GM21390 (cell line): ENCODE data around the gene CTNNA2.
"Not testable (repeated sequence)": the region's sequence is repeated elsewhere in the genome, so short reads cannot be mapped to it uniquely, and the experiment has no call there.

ENCODE experiments used
- ATAC-seq: cut with Tn5 transposase; IDR thresholded peaks from one replicate; pipeline ENCODE4 v1.9.1; 2021; ENCODE audit not compliant: unreplicated experiment

Gene CTNNA2

DNA sequence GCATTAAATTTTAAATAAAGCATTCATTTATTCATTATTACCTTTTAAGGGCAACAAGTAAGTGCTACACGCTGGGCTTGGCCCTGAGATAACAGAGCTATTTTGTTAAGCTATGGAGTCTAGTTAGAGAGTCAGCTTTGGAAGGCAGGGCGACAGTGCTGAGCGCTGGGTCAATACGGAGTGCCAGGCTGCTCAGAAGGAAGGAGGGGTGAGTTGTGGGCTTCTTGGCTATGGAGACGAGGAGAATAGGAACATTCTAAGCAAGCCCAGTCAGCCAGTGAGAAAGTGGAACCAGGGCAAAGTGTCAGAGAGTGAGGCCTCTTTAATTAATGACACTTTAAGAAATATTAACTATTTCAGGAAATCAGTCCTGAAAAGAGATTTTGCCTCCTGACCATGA is 503.3 kb downstream of the CTNNA2 start:
- ATAC-seq: no peak

DNA sequence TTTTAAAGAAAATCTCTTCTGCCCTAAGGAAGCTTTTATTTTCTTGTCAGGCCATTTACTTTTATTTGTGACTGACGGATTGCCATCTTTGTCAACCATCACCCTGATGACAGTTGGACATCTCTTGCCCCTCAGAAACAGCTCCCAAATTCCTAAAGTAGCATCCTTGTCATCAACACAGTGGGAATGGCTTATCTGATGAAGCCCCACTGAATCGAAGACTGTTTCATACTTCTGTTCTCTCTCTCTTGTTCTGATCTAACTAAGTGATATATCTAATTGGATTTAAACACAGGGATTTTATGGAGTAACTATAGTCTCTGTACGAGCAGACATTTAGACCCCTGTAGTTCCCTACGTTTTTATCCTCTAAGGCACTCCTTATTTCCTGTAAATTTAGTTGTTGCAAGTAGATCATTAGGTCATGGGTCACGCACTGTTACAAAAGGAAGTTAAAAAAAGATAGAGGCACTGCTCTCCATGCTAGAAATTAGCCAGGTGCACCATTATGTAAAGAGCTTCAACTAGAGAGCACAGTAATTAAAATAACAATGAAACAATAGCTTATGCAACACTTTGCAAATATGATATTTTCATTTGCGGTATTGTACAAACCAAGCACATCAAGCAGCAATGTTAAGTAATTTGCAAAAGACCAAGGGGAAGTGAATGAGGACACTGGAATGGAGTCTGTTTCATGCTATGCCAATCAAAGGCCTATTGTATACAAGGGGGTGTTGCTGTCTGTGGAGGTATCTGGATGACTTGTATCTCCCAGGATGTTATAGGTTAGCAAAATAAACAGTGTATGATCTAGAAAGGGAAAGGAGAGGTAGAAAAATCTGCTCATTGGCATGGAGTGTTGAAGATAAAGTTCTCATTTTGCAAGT is 507.0 kb downstream of the CTNNA2 start:
- ATAC-seq: no peak

DNA sequence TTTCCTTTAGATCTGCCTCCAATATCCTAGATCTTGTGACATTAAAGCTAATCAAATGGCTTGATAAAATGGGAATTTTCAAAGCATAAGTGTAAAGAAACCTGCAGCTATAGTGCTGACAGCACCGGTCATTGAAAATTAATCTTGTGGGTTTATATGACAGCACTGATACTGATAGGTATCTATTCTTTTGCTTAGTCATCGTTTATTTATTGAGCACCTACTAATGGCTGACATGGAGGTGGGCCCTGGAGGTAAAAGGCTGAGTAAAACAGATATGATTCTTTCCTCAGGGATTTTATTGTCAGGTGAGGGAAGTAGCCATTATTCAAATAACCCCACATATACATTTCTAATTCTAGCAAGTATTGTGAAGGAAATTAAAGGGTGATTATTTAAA is 509.2 kb downstream of the CTNNA2 start:
- ATAC-seq: no peak

DNA sequence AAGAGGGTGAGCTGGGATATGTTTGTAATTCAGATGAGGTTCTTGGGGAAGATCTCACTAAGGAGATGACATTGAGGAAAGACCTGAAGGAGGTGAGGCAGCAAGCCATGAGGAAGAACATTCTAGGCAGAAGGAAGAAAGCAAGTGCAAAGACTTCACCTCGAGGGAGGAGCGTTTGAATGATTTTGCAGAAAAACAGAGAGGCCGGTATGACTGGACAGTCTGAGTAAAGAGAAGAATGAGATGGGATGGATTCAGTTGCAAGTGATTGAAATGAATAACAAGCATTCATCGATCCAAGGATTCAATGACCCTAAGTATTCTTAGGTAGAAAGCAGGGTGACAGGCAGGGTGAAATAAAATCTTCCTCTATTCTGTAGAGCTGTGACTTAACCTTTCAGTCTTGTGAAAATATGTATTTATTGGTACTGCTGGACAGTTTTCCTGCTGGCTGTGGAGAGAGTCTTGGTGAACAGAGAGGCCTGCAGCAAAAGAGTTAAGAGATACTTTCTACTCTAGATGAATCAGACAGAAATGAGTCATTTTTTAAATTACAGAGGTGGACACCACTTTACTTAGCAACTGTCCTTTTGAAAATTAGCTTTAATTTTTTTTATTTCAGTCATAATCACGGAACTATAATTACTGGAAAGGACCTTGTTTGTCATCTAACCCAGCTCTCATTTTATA is 513.3 kb downstream of the CTNNA2 start:
- no peak for ATAC-seq

DNA sequence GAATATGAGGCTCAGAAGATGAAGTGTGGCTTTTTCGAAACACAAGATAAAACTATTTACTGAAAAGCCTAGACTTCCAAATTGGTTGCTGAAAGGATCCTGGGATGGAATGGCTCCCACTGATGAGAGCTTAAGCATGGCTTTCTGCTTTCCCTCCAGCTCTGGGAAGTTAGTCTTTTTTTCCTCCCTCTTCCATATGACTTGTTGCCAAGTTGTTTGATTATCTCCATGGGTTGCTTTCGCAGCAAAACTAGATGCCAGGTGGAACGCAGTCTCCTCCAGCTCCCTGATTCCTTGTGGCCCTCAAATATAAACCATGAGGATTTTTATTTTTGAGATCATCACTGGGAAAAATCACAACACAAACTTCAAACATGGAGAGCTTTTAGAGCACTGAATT is 515.2 kb downstream of the CTNNA2 start:
- ATAC-seq: no peak

DNA sequence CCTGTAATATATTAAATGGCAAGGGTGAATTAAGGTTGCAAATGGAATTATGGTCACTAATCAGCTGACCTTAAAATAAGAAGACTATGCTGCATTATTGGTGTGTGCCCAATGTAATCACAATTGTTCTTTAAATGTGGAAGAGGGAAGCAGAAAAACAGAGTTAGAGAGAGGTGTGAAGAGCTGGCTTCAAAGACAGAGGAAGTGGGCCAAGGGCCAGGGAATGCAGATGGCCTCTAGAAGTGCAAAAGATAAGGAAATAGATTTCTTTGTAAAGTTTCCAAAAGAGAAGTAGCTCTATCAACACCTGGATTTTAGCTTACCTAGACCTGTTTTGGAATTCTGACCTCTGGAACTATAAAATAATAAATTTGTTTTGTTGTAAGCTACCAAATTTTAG is 515.7 kb downstream of the CTNNA2 start:
- no peak for ATAC-seq

DNA sequence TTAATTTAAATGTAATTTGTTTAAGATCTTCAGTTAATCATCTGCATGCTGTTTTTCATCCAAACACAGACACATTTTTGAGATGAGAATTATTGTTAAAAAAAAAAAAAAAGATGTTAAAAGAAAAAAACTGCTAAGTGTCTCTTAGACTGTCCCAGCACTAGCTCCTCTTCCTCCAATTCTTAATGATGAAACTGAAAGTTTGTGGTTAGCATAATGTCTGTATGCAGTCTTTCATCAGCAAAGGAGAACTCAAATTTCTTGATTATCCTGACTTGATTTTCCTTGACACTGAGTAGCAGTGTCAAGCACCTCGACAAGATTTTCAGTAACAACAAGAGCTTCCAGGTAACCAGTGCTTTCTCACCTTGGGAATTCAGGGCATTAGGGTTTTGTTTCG is 517.3 kb downstream of the CTNNA2 start:
- ATAC-seq: no peak

DNA sequence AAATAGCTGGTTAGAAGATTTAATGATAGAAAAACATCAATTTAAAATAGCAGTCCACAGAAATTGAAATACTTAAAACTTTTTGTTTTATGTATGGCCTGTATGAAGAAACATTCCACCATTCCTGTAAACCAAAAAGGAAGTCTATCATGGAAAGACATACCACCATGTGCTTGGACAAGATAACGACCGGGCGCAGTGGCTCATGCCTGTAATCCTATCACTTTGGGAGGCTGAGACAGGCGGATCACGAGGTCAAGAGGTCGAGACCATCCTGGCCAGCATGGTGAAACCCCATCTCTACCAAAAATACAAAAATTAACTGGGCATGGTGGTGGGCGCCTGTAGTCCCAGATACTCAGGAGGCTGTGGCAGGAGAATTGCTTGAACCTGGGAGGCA is 519.8 kb downstream of the CTNNA2 start:
- ATAC-seq: not testable (repeated sequence)

DNA sequence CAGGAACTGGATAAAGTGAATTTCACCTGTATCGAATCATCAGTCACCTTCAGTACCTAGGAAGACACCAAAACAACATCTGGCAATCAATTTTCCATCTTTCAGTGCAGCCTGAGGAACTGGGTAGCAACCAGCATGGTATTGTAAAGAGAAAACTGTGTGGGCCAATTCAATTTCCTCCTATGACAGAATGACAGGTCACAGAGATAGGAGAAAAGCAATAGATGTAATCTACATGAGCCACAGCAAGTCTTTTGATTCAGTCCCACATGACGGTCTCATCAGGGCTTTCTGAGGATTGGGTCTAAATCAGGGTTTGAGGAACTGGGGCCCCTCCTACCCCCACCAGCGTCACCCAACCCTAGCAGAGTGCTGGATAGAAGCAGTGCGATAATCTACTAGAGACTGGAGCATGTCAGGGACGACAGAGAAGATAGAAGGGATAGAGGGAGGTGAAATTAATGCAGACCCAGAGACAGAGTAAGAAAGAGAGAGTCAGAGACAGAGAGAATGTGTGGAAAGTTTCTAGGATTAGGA is 523.0 kb downstream of the CTNNA2 start:
- ATAC-seq: no peak

DNA sequence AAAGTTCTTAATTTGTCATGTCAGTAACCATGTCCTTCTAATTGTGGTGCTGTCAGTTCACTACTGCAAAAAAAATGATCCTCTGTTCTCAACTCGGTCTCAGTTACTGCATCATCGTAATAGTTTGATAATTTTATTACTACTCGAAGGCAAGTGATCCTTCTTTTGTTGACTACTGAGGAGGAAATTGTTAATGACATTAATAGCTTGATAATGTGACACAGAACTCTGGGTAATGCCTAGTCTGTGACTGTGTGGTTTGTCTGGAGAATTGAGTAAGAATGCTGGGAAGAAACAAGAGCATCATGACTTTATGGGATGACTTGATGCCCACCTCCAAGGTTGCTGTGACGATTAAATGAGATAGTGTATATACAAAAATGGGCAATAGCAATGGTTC is 524.5 kb downstream of the CTNNA2 start:
- ATAC-seq: no peak

DNA sequence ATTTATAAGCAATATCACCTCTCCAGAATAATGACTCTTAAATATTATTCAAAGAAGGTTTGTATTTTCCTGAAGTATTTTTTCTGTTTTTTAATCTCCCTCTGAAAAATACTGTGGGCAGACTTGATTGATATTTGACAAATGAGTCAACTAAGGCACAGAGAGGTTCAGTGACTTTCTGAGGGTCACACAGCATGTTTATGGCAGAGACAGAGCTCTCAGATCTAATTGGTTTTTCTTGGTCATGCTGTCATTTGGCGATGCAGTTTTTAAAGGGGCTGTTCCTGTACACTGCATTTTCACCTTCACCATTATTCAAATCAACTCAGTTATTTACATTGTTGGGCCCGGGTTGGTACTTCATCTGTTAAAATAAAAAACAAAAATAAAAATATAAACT is 527.4 kb downstream of the CTNNA2 start:
- no peak for ATAC-seq

DNA sequence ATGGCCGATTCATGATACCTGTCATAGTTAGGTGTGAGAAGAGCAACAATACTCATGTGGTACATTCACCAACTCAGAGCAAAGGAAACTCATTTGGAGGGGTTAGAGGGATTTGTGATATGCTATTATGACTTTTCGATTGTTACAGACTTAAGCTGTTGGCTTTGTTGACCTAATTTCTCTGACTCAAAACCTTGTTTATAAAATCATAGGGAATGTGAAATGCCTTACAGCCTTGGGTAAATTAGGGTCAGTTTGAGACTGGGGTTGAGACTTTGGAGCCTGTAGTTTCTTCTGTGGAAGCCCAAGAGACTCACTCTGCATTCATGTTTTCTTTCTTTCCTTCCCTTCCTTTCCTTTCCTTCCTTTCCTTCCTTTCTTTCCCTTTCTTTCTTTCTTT is 529.8 kb downstream of the CTNNA2 start:
- ATAC-seq: no peak

DNA sequence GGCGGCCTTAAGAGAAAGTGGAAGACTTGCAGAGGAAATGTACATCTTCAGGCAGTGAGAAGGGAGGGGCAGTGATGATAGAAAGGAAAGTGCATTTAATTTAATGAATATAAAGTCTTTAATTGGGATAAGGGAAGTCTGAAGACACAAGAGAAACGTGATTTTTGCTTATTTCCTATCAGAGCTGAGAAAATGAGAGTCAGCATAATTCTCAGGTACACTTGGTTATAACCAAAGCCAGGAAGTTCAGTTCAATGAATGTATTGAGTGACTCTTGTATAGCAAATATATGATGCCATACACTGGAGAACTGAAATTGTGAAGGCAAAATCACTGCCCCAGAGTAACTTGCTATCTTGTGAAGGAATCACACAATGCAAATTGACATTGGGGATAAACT is 535.4 kb downstream of the CTNNA2 start:
- ATAC-seq: no peak

DNA sequence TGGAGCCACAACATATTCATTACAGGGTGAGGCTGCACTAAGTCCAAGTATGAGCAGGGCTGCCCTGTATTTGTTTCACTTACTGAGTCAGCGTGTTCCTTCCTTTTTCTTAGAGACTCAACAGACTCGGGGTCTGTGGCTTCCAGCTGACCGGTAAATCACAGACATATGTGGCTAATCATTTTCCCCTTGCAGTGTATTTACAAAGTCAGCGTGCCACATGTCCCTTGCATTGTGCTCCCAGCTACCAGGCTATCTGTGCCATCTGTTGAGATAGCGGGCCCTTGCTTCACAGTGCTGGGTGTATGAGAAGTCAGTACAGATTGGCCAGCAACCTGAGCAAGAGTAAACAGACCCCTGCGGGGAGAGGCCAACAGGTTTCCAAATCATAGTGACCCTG is 537.4 kb downstream of the CTNNA2 start:
- ATAC-seq: no peak

DNA sequence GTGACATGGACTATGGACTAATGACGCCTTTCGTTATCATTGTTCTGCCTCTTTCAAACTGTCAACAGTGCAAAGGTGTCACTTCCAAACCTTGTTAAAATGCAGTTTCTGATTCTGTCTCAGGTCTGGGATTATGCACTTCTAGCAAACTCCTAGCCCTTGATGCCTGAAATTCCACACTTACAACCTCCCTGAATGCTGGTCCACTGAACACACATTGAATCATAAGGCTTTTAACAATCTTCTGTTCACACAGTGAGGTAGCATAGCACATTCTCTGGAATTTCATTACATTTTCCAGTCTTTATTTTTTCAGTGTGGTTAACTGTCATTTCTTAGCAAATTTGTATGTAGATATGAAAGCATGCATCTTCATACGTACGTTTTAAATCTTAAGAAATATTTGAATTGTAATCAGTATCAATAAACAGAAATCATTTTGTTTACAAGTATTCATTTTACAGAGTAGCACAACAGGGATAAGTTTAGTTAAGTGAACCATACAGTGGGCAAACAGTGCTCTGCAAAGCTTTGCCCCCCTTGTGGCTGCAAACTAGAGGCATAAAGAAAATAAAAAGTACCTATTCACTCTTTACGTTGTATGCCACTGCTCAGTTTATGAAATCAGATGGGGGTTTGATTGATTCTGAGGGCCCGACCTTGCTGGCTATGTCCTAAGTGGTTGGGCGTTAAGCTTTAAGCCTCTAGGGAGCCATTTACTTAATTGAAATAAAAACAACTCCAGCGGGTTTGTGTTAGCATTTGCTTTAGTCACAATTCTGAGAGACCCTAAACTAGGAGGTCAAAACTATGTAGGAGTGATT is 540.9 kb downstream of the CTNNA2 start:
- ATAC-seq: no peak

DNA sequence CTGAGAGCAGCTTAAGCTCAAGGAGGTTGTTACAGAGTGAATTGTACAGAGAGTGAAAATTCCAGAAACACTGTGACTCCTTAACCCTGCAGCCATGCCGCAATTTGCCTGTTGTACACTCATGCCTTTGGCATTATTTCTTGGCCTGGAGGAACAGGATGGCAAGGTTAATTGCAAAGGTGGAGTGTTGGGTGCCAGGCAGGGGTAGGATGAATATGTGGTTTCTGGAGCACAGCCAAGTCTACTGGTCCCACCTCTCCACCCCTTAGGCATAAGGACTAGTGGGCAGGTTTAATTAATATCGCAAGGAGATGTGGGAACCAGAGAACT is 541.5 kb downstream of the CTNNA2 start:
- no peak for ATAC-seq

DNA sequence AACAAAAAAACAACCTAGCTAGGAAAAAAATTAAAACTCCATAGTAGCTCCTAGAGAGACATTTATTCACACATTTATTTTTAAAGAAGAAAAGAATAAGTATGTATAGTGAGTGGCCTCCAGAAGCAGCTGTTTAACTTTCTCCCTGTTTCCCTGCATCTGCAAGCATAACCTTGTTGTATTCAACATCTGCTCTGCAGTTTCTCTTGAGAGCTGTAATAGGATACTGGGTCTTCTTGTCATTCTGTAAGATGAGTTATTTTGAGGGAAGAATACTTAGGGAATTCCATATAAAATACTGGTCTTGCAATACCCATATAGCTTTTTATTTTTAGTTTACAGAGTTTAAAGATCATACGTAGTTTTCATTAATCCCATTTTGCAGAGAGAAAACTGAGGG is 545.1 kb downstream of the CTNNA2 start:
- no peak for ATAC-seq

DNA sequence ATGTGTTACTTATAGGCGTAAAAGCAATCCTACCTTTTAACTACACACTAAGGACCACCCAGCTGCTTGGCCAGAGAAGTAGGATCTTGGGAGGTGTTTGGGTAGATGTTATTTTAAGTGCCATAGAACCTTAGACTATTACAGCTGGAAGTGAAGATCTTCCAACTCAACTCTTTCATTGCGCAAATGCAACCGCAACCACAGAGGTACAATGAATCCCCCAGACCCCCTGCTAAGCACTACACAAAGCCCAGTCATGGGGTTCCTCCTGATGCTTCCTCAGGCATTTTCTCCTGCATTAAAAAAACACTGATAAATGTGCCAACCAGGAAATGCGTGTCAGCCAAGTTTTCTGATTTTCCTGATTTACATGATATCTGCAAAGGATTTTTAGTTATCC is 545.7 kb downstream of the CTNNA2 start:
- ATAC-seq: no peak

DNA sequence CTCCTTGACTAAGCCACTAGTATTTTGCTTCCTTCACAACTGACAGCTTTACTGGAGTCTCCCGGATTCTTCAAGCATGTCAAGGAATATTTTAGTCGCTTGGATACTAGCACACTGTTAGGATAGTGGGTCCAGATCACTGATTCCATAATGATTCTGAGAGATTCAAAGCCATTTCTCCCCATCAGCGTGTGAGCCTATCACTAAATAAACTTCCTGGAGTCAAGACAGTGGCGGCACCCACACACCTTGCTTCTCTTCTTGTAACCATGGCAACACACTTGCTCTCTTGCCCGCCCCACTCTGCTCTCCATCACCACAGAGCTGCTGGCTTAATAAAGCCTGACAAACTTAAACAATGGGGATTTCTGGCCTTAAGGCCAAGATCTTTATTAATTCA is 546.6 kb downstream of the CTNNA2 start:
- no peak for ATAC-seq

DNA sequence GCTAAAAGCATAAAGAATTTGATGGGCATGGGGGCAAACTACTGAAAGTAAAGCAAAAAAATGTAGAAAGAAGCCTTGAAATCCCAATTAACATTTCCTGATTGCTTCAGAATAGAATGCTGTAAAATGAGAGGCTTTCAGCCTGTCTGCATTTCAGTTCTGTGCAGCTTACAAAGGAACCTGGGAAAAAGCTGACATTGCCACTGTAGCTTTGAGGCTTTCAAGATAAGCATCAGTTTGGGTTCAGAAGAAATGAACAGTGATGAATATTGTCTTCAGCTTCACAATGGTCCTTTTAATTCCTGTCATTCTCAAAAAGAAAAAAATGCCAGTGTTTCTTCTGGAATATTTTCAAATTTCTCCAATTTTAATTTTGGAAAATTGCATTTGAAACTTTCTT is 549.0 kb downstream of the CTNNA2 start:
- no peak for ATAC-seq

DNA sequence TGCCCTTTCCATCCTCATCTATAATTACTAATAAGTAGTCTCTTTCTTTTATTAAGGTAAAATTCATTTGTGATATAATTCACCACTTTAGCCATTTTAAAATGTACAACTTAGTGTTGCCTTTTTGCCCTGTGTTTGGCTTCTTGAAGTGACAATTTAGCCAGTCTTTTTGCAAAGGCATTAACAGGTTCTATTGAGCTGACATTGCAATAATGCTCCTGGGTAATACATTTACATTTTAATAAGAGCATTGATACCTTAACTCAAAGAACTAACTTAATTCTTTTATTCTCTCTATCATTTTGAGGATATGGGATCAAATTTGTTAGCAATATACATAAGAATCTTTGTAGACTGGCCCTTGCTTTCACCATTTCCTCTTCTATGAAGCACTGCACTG is 549.4 kb downstream of the CTNNA2 start:
- ATAC-seq: no peak
